HFFc6 (cell line): ENCODE data around the gene IKZF2. TPM values are rescaled to one million over a fixed set of nuclear protein-coding genes. Genes with fewer than 3 reads are reported as not detected.

Experiments
- DNase-seq: peaks from one replicate; pipeline ENCODE4 v3.0.0-alpha.2; 2018
- H3K27ac Mint-ChIP-seq: 2 replicates; pipeline ENCODE4 v1.8.0; 2020; ENCODE audit warnings: mild to moderate bottlenecking, mixed read lengths
- H3K27me3 Mint-ChIP-seq: 2 replicates; pipeline ENCODE4 v1.8.0; 2021; ENCODE audit warnings: mild to moderate bottlenecking, moderate library complexity, mixed read lengths; ENCODE audit not compliant: insufficient read depth
- H3K36me3 Mint-ChIP-seq: 2 replicates; pipeline ENCODE4 v1.8.0; 2021; ENCODE audit warnings: low read depth, mixed read lengths
- H3K4me1 Mint-ChIP-seq: 2 replicates; pipeline ENCODE4 v1.8.0; 2020; ENCODE audit warnings: low read depth, mixed read lengths
- H3K4me3 Mint-ChIP-seq: 2 replicates; pipeline ENCODE4 v1.8.0; 2020; ENCODE audit warnings: mild to moderate bottlenecking, moderate library complexity, mixed read lengths
- H3K9me3 Mint-ChIP-seq: 2 replicates; pipeline ENCODE4 v1.8.0; 2020; ENCODE audit warnings: mild to moderate bottlenecking, mixed read lengths
- total RNA-seq, 6 experiments: library from RNA; stranded (reverse); fragmentation: NEBNext Ultra II Directional; extraction: Animal tissue kit (Norgen Biotek cat#: 25700); gene quantifications; 2 replicates in 1 of 6; 3 replicates in 5 of 6; pipeline ENCODE4 v1.2.3, GENCODE V29; 2021
- TF ChIP-seq, protein P1 (sequence below): fragments of 200-600 bp; sonication (generic); IDR thresholded peaks from 2 replicates; pipeline ENCODE4 v1.5.0; 2021; ENCODE audit warnings: antibody characterized with exemption, mild to moderate bottlenecking

Gene IKZF2
- total RNA-seq, 6 experiments from 2014 or later = 6.5 to 12.3 (median 10.2) TPM

DNA sequence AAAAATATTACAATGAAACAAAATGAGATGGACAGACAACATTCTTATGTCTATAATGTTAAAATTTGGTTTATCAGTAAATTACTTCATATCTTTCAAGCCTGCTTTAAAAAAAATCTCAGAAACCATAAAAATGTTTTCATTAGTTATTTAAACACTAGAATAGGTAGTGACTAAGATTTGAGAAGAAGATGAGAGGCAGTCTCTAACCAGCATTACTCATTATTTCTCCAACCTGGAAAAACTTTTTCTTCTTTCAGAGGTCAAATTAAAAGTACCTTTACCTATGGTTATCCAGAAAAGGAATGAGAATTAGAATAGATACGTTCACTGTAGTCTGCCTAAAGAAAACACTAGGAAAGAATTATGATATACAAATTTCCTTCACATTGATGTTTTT lies 50.3 kb downstream of the IKZF2 start:
- no peak for DNase-seq
- no peaks in the 10 kb centered on the region for H3K36me3 Mint-ChIP-seq
- no peak overlapping the region for H3K27ac Mint-ChIP-seq
- peaks cover 34% of the 10 kb centered on the region for H3K4me1 Mint-ChIP-seq
- no peak overlapping the region for H3K4me3 Mint-ChIP-seq
- TF ChIP-seq, protein P1, sequence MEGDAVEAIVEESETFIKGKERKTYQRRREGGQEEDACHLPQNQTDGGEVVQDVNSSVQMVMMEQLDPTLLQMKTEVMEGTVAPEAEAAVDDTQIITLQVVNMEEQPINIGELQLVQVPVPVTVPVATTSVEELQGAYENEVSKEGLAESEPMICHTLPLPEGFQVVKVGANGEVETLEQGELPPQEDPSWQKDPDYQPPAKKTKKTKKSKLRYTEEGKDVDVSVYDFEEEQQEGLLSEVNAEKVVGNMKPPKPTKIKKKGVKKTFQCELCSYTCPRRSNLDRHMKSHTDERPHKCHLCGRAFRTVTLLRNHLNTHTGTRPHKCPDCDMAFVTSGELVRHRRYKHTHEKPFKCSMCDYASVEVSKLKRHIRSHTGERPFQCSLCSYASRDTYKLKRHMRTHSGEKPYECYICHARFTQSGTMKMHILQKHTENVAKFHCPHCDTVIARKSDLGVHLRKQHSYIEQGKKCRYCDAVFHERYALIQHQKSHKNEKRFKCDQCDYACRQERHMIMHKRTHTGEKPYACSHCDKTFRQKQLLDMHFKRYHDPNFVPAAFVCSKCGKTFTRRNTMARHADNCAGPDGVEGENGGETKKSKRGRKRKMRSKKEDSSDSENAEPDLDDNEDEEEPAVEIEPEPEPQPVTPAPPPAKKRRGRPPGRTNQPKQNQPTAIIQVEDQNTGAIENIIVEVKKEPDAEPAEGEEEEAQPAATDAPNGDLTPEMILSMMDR = no peak
- H3K9me3 Mint-ChIP-seq = no peaks in the 10 kb centered on the region
- no peaks in the 10 kb centered on the region for H3K27me3 Mint-ChIP-seq

DNA sequence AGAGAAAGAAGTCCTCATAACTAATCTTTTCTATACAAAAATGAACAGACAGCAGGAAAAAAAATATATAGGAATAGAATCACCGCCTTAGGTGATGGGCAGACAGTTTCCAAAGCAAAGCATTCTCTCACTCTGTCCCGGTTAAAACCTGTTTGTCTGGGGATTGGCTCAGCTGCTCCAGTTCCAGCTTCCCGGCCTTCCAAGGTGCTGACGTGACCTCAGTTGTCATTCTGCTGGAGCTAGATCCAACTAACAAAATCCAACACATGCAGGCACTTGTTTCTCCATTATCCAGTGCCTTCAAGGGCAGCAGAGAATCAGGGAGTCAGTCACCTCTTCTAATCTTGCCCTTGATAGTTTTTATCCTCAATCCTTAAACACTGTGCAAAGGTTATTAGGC lies 52.8 kb downstream of the IKZF2 start:
- DNase-seq = no peak
- Mint-ChIP-seq H3K4me3 (no peak overlapping the region), H3K27ac (no peak overlapping the region), H3K27me3 (no peaks in the 10 kb centered on the region), H3K36me3 (no peaks in the 10 kb centered on the region), H3K9me3 (no peaks in the 10 kb centered on the region), H3K4me1 (peaks cover 20% of the 10 kb centered on the region)
- TF ChIP-seq, protein P1 = no peak

DNA sequence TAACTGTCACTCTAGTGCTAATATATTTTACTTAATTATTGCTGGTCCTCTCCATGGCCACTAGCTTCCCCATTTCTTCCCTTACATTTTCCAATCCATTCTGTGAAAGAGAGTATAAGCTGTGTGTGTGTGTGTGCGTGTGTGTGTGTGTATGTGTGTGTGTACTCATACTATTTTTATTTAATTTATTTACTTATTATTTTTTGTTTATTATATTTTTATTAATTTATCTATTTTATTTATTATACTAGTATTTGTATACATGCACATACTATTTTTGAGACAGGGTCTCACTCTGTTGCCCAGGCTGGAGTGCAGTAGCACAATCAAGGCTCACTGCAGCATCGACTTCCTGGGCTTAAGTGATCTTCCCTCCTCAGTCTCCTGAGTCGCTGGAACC lies 59.6 kb downstream of the IKZF2 start:
- Mint-ChIP-seq H3K36me3 (peaks cover 5% of the 10 kb centered on the region; the same call in 1 of the 2 replicates), H3K27me3 (no peaks in the 10 kb centered on the region), H3K27ac (no peak overlapping the region), H3K4me1 (peaks cover 24% of the 10 kb centered on the region), H3K4me3 (no peak overlapping the region), H3K9me3 (no peaks in the 10 kb centered on the region)
- TF ChIP-seq, protein P1 = no peak
- no peak for DNase-seq

DNA sequence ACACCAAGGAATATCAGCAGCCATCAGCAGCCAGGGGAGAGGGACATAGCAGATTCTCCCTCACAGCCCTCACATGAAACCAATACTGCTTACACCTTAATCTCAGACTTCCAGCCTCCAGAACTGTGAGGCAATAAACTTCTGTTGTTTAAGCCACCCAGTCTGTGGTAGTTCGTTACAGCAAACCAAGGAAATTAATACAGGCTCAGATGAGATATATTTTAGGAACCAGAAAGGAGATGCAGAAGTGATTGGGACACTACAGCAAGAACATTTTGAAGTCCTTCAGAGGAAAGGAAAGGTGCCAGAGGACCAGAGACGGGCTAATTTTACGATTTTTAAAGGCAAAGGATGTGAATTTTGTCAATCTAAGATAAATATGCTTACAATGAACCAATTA lies 60.6 kb downstream of the IKZF2 start:
- Mint-ChIP-seq H3K27ac (no peak overlapping the region), H3K27me3 (no peaks in the 10 kb centered on the region), H3K9me3 (no peaks in the 10 kb centered on the region), H3K36me3 (peaks cover 5% of the 10 kb centered on the region; the same call in 1 of the 2 replicates), H3K4me3 (no peak overlapping the region), H3K4me1 (peaks cover 34% of the 10 kb centered on the region)
- DNase-seq = no peak
- TF ChIP-seq, protein P1 = no peak

DNA sequence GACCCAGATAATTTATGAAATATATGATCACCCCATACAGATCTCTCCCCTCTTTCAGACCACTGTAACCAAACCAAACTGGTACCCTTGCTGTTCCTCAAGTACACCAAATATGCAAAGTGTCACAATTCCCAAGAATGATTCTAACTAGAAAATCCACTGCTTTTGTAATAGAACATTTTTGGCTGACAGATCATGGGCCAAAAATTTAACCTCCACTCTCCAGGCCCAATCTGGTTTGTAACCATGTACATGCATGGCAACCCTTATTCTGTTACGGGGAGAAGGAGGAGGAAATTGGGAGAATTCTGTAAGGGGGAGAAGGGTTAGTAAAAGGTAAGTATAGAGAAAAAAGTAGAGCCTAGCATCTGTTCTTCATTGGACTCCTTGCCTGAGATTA lies 62.0 kb downstream of the IKZF2 start:
- Mint-ChIP-seq H3K4me1 (peaks cover 47% of the 10 kb centered on the region), H3K9me3 (no peaks in the 10 kb centered on the region), H3K4me3 (no peak overlapping the region), H3K36me3 (peaks cover 5% of the 10 kb centered on the region; the same call in 1 of the 2 replicates), H3K27ac (peak overlapping the region; percentile 58), H3K27me3 (no peaks in the 10 kb centered on the region)
- TF ChIP-seq, protein P1 = no peak
- peak; percentile 39 for DNase-seq

DNA sequence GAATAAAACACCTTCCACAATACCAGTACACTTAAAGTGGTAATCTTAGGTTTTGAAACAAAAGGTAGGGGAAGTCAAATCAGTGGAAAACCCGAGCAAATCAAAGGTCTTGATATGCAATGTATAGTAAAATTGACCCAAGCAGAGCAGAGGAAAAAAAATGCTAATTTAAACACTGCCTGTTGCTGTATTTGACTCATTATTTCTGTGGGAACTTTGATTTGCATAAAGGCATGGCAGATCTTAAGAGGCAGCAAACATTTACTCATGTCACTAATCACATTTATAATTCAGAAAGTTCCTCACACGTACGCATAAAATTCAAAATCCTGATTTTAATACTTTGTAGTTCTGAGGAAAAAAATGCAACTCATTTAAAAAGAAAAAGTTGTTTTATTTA lies 64.4 kb downstream of the IKZF2 start:
- TF ChIP-seq, protein P1 = no peak
- no peak overlapping the region for H3K27ac Mint-ChIP-seq
- H3K27me3 Mint-ChIP-seq = no peaks in the 10 kb centered on the region; the same call in 1 of the 2 replicates
- no peaks in the 10 kb centered on the region for H3K9me3 Mint-ChIP-seq
- H3K4me1 Mint-ChIP-seq = peaks cover 47% of the 10 kb centered on the region
- H3K36me3 Mint-ChIP-seq = peaks cover 5% of the 10 kb centered on the region; the same call in 1 of the 2 replicates
- DNase-seq = no peak
- no peak overlapping the region for H3K4me3 Mint-ChIP-seq
